Mesendoderm (in vitro differentiated cells): ENCODE data around the gene CYP2C19.
A peak's percentile ranks its signal among the peaks of the same experiment; 100 is the strongest.
"Not testable (repeated sequence)": the region's sequence is repeated elsewhere in the genome, so short reads cannot be mapped to it uniquely, and the experiment has no call there.

Experiments
- DNase-seq: peaks from one replicate; pipeline ENCODE4 v3.0.0; 2013
- H2AK5ac ChIP-seq: 2 replicates; pipeline ENCODE4 v1.6.1; 2013; ENCODE audit warnings: low read length, inconsistent platforms
- H2BK120ac ChIP-seq: 2 replicates; pipeline ENCODE4 v1.6.1; 2013; ENCODE audit warnings: low read depth, mild to moderate bottlenecking, low read length, moderate library complexity, mixed read lengths
- H2BK15ac ChIP-seq: replicated peaks from 2 replicates; pipeline ENCODE4 v1.6.1; 2013; ENCODE audit warnings: low read depth, mild to moderate bottlenecking, moderate library complexity
- H2BK5ac ChIP-seq: 2 replicates; pipeline ENCODE4 v1.6.1; 2013; ENCODE audit warnings: low read length, inconsistent platforms
- H3K18ac ChIP-seq: 2 replicates; pipeline ENCODE4 v1.6.1; 2013; ENCODE audit warnings: mild to moderate bottlenecking, low read length, mixed read lengths
- H3K23ac ChIP-seq: one replicate; pipeline ENCODE4 v1.6.1; 2013; ENCODE audit warnings: low read length
- H3K27ac ChIP-seq: 2 replicates; pipeline ENCODE4 v1.5.1; 2013; ENCODE audit warnings: low read depth, mild to moderate bottlenecking, inconsistent platforms, low read length, moderate library complexity
- H3K27me3 ChIP-seq: 2 replicates; pipeline ENCODE4 v1.6.1; 2013; ENCODE audit warnings: low read length, control low read depth, mild to moderate bottlenecking, inconsistent platforms; ENCODE audit not compliant: insufficient read depth, poor library complexity
- H3K36me3 ChIP-seq: 2 replicates; pipeline ENCODE4 v1.6.1; 2013; ENCODE audit warnings: low read length, inconsistent platforms; ENCODE audit not compliant: control insufficient read depth, insufficient read depth
- H3K4ac ChIP-seq: one replicate; pipeline ENCODE4 v1.6.1; 2013; ENCODE audit warnings: low read depth, mild to moderate bottlenecking, low read length, moderate library complexity
- H3K4me1 ChIP-seq: 2 replicates; pipeline ENCODE4 v1.6.1; 2013; ENCODE audit warnings: low read depth, low read length, inconsistent platforms; ENCODE audit not compliant: control insufficient read depth
- H3K4me2 ChIP-seq: 2 replicates; pipeline ENCODE4 v1.6.1; 2013; ENCODE audit warnings: low read length
- H3K4me3 ChIP-seq: 2 replicates; pipeline ENCODE4 v1.5.1; 2013; ENCODE audit warnings: mild to moderate bottlenecking, low read length
- H3K56ac ChIP-seq: one replicate; pipeline ENCODE4 v1.6.1; 2013; ENCODE audit warnings: low read length
- H3K79me1 ChIP-seq: 2 replicates; pipeline ENCODE4 v1.6.1; 2013; ENCODE audit warnings: low read length, inconsistent platforms
- H3K79me2 ChIP-seq: 2 replicates; pipeline ENCODE4 v1.6.1; 2013; ENCODE audit warnings: mild to moderate bottlenecking, low read length; ENCODE audit not compliant: control insufficient read depth, insufficient read depth
- H3K9ac ChIP-seq: 2 replicates; pipeline ENCODE4 v1.6.1; 2013; ENCODE audit warnings: low read length, inconsistent platforms
- H4K5ac ChIP-seq: one replicate; pipeline ENCODE4 v1.6.1; 2013; ENCODE audit warnings: low read length
- H4K8ac ChIP-seq: one replicate; pipeline ENCODE4 v1.6.1; 2013; ENCODE audit warnings: low read depth, mild to moderate bottlenecking, control low read depth, low read length, moderate library complexity
- WGBS: extraction: QIAGEN DNeasy Blood & Tissue Kit; methylation state at CpG from one replicate; pipeline ENCODE4 v1.1.7; 2013; ENCODE audit warnings: low lambda C conversion rate, missing lambda C conversion rate; ENCODE audit not compliant: insufficient coverage; ENCODE audit errors: extremely low coverage; 5-methylcytosine and 5-hydroxymethylcytosine counted together

The CYP2C19 gene

GRCh38 chr10:94757916-94758315 is 4.6 kb upstream of the CYP2C19 start:
- H3K27me3 ChIP-seq = no peaks in the 10 kb centered on the region
- no peak overlapping the region for H2AK5ac ChIP-seq
- H3K79me1 ChIP-seq = no peaks in the 10 kb centered on the region
- H3K79me2 ChIP-seq = no peaks in the 10 kb centered on the region
- H3K4me3 ChIP-seq = no peak overlapping the region
- H4K5ac ChIP-seq = no peak overlapping the region
- no peaks in the 10 kb centered on the region for H3K36me3 ChIP-seq
- H2BK120ac ChIP-seq = no peak overlapping the region
- no peak overlapping the region for H2BK15ac ChIP-seq
- H3K4me2 ChIP-seq = no peak overlapping the region
- H3K9ac ChIP-seq = no peak overlapping the region
- H3K18ac ChIP-seq = no peak overlapping the region
- no peak overlapping the region for H4K8ac ChIP-seq
- H3K56ac ChIP-seq = no peak overlapping the region
- no peak overlapping the region for H3K27ac ChIP-seq
- peak; percentile 24 for DNase-seq
- no peaks in the 10 kb centered on the region for H3K4me1 ChIP-seq
- no peak overlapping the region for H2BK5ac ChIP-seq
- WGBS = no CpG with 5 or more reads among the region's 2 CpGs
- no peak overlapping the region for H3K23ac ChIP-seq
- H3K4ac ChIP-seq = no peak overlapping the region

GRCh38 chr10:94760586-94761178 is 1.8 kb upstream of the CYP2C19 start:
- no peak overlapping the region for H2BK5ac ChIP-seq
- H2AK5ac ChIP-seq = no peak overlapping the region
- H2BK120ac ChIP-seq = no peak overlapping the region
- no peak overlapping the region for H4K5ac ChIP-seq
- H3K4me2 ChIP-seq = no peak overlapping the region
- no peaks in the 10 kb centered on the region for H3K4me1 ChIP-seq
- no CpG with 5 or more reads among the region's 2 CpGs for WGBS
- no peak overlapping the region for H3K4ac ChIP-seq
- no peak overlapping the region for H3K18ac ChIP-seq
- H2BK15ac ChIP-seq = no peak overlapping the region
- no peak overlapping the region for H3K4me3 ChIP-seq
- no peak overlapping the region for H4K8ac ChIP-seq
- no peak overlapping the region for H3K56ac ChIP-seq
- H3K36me3 ChIP-seq = no peaks in the 10 kb centered on the region
- no peak for DNase-seq
- H3K27ac ChIP-seq = no peak overlapping the region
- no peaks in the 10 kb centered on the region for H3K79me1 ChIP-seq
- no peaks in the 10 kb centered on the region for H3K79me2 ChIP-seq
- no peak overlapping the region for H3K9ac ChIP-seq
- H3K27me3 ChIP-seq = no peaks in the 10 kb centered on the region
- no peak overlapping the region for H3K23ac ChIP-seq

- H3K4me1 ChIP-seq, H2BK5ac ChIP-seq, H3K36me3 ChIP-seq, H2BK120ac ChIP-seq, DNase-seq, H3K27me3 ChIP-seq, H3K79me2 ChIP-seq, H3K4me3 ChIP-seq, H4K8ac ChIP-seq, H3K18ac ChIP-seq, H3K79me1 ChIP-seq, H3K27ac ChIP-seq, H3K9ac ChIP-seq, H3K4ac ChIP-seq, H2BK15ac ChIP-seq, H2AK5ac ChIP-seq, H3K23ac ChIP-seq, H4K5ac ChIP-seq, H3K56ac ChIP-seq, H3K4me2 ChIP-seq: not testable (repeated sequence)
- no CpG with 5 or more reads among the region's 6 CpGs for WGBS
These were observed 12.9 kb downstream of the CYP2C19 start for GRCh38 chr10:94775425-94775824.

- H3K4me2 ChIP-seq = no peak overlapping the region
- no peak overlapping the region for H3K18ac ChIP-seq
- no peak for DNase-seq
- H3K56ac ChIP-seq = no peak overlapping the region
- no peak overlapping the region for H3K4ac ChIP-seq
- H3K9ac ChIP-seq = no peak overlapping the region
- H4K8ac ChIP-seq = no peak overlapping the region
- H3K4me3 ChIP-seq = no peak overlapping the region
- H3K27ac ChIP-seq = no peak overlapping the region
- H2BK120ac ChIP-seq = no peak overlapping the region
- no CpG with 5 or more reads among the region's 5 CpGs for WGBS
- no peak overlapping the region for H4K5ac ChIP-seq
- H3K23ac ChIP-seq = no peak overlapping the region
- no peaks in the 10 kb centered on the region for H3K36me3 ChIP-seq
- no peak overlapping the region for H2BK5ac ChIP-seq
- H3K4me1 ChIP-seq = no peaks in the 10 kb centered on the region
- H3K79me1 ChIP-seq = no peaks in the 10 kb centered on the region
- no peaks in the 10 kb centered on the region for H3K79me2 ChIP-seq
- H3K27me3 ChIP-seq = no peaks in the 10 kb centered on the region
- H2AK5ac ChIP-seq = no peak overlapping the region
- H2BK15ac ChIP-seq = no peak overlapping the region
These were observed 15.5 kb downstream of the CYP2C19 start for GRCh38 chr10:94777886-94778458.

- no peaks in the 10 kb centered on the region for H3K36me3 ChIP-seq
- H3K18ac ChIP-seq = no peak overlapping the region
- WGBS = no CpG with 5 or more reads among the region's 1 CpG
- H3K4me1 ChIP-seq = no peaks in the 10 kb centered on the region
- H3K79me2 ChIP-seq = no peaks in the 10 kb centered on the region
- no peak overlapping the region for H4K8ac ChIP-seq
- H4K5ac ChIP-seq = no peak overlapping the region
- no peak for DNase-seq
- no peaks in the 10 kb centered on the region for H3K79me1 ChIP-seq
- H3K23ac ChIP-seq = no peak overlapping the region
- H3K4me2 ChIP-seq = no peak overlapping the region
- no peak overlapping the region for H2BK120ac ChIP-seq
- no peak overlapping the region for H3K4ac ChIP-seq
- H2AK5ac ChIP-seq = no peak overlapping the region
- no peak overlapping the region for H3K27ac ChIP-seq
- H2BK5ac ChIP-seq = no peak overlapping the region
- no peak overlapping the region for H3K56ac ChIP-seq
- H2BK15ac ChIP-seq = no peak overlapping the region
- H3K4me3 ChIP-seq = no peak overlapping the region
- H3K9ac ChIP-seq = no peak overlapping the region
- H3K27me3 ChIP-seq = no peaks in the 10 kb centered on the region
These were observed 18.4 kb downstream of the CYP2C19 start for GRCh38 chr10:94780844-94781243.

- H3K79me1 ChIP-seq = no peaks in the 10 kb centered on the region
- H3K4ac ChIP-seq = no peak overlapping the region
- H2BK15ac ChIP-seq = no peak overlapping the region
- no peaks in the 10 kb centered on the region for H3K79me2 ChIP-seq
- no peak overlapping the region for H4K8ac ChIP-seq
- H2BK5ac ChIP-seq = no peak overlapping the region
- no peak overlapping the region for H3K27ac ChIP-seq
- H4K5ac ChIP-seq = no peak overlapping the region
- no peak overlapping the region for H3K23ac ChIP-seq
- no peak overlapping the region for H3K9ac ChIP-seq
- H3K4me1 ChIP-seq = no peaks in the 10 kb centered on the region
- no peak overlapping the region for H3K56ac ChIP-seq
- DNase-seq = no peak
- no peaks in the 10 kb centered on the region for H3K36me3 ChIP-seq
- H3K4me3 ChIP-seq = no peak overlapping the region
- no peaks in the 10 kb centered on the region for H3K27me3 ChIP-seq
- H2AK5ac ChIP-seq = no peak overlapping the region
- H3K4me2 ChIP-seq = no peak overlapping the region
- H3K18ac ChIP-seq = no peak overlapping the region
- H2BK120ac ChIP-seq = no peak overlapping the region
These were observed 21.8 kb downstream of the CYP2C19 start for GRCh38 chr10:94784256-94784655.
